ENCODE measurements around the gene CCDC39. TPM values are rescaled to one million over a fixed set of nuclear protein-coding genes. Genes with fewer than 3 reads are reported as not detected.

The CCDC39 gene
- total RNA-seq, 1 donor from 2014 or later = 0.24 TPM

Small RNAs within 50 kb of the gene (small RNA-seq; reads per million reads assigned to genes)
- gene AC068298.1 = not detected
- gene RNU6-486P = not detected

Other genes starting within 250 kb of the CCDC39 start
- 64.2 and 90.3 TPM in 2 replicates for gene TTC14, start 77.3 kb downstream of the CCDC39 start, total RNA-seq (ENCODE audit: low replicate concordance)
- gene FXR1, start 233.2 kb upstream of the CCDC39 start, total RNA-seq (ENCODE audit: low replicate concordance) = 308 and 412 TPM in 2 replicates

Measured in neural progenitor cell (in vitro differentiated cells).